Measurements from ENCODE around the gene ATP11A.
"Not testable (repeated sequence)": the region's sequence is repeated elsewhere in the genome, so short reads cannot be mapped to it uniquely, and the experiment has no call there.

Gene ATP11A

GRCh38 chr13:112679932-112680677 lies 9.7 kb upstream of the ATP11A start:
- 0 out of 2 replicates have a peak, but pooled peaks cover 7% of the 10 kb centered on the region for H3K9me3 ChIP-seq (ENCODE audit: insufficient read depth, low read length)
- H3K9ac ChIP-seq (ENCODE audit: insufficient read length, low read depth) = no peak overlapping the region
- no peaks in the 10 kb centered on the region for H3K36me3 ChIP-seq (ENCODE audit: insufficient read depth, insufficient read length, low read length)

DNA sequence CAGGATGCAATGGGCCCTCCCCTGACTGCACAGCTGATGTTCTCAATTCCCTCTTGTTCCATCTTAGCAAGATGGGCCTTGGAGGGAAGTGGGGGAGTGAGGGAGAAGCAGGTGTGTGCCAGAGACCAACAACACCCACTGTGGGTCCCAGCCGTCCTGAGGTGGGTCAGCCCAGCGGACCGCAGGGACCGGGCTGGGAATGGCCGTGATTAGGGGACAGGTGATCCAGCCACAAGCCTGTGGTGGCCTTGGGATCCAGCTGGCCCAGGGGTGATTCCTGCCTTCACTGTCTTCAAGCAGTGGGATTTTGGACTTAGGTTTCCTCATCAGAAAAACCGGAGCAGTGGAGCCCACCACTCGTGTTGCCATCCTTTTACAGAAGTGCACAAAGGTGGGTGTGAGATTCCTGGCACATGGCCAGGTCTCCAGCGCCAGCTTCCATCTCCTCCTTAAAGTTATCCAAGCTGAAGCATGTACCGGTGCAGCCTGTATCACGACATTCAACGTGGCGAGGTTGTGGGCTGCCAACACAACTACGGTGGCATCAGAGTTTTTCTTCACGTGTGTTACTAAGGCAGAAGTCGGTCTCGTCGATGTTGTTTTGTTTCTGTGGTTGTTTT lies 9.0 kb upstream of the ATP11A start:
- H3K36me3 ChIP-seq (ENCODE audit: insufficient read depth, insufficient read length, low read length) = no peaks in the 10 kb centered on the region
- no peak for DNase-seq (ENCODE audit: low read depth, low spot score)
- no peaks in the 10 kb centered on the region for H3K4me1 ChIP-seq (ENCODE audit: insufficient read depth, insufficient read length)
- H3K27me3 ChIP-seq (ENCODE audit: insufficient read depth, insufficient read length) = no peaks in the 10 kb centered on the region
- 0 out of 2 replicates have a peak, but pooled peaks cover 7% of the 10 kb centered on the region for H3K9me3 ChIP-seq (ENCODE audit: insufficient read depth, low read length)
- no peak overlapping the region for H3K9ac ChIP-seq (ENCODE audit: insufficient read length, low read depth)
- no peak overlapping the region for H3K4me3 ChIP-seq (ENCODE audit: insufficient read length, low read depth)
- TF ChIP-seq ZNF274 (IDR thresholded peaks at IDR 0.05; ENCODE audit: low read depth, low read length) = no peak
- no peak for TF ChIP-seq YY1 (IDR thresholded peaks at IDR 0.05; ENCODE audit: insufficient read depth, insufficient read length)
- no peak for TF ChIP-seq SUZ12 (IDR thresholded peaks at IDR 0.05; ENCODE audit: extremely low read depth, insufficient read depth, insufficient read length)

More at GRCh38 chr13:112679932-112680677, 9.7 kb upstream of the ATP11A start:
- no peak for TF ChIP-seq ZNF274 (IDR thresholded peaks at IDR 0.05; ENCODE audit: low read depth, low read length)
- no peak for TF ChIP-seq YY1 (IDR thresholded peaks at IDR 0.05; ENCODE audit: insufficient read depth, insufficient read length)
- H3K4me1 ChIP-seq (ENCODE audit: insufficient read depth, insufficient read length) = no peaks in the 10 kb centered on the region
- DNase-seq (ENCODE audit: low read depth, low spot score) = no peak
- no peaks in the 10 kb centered on the region for H3K27me3 ChIP-seq (ENCODE audit: insufficient read depth, insufficient read length)
- H3K4me3 ChIP-seq (ENCODE audit: insufficient read length, low read depth) = no peak overlapping the region

DNA sequence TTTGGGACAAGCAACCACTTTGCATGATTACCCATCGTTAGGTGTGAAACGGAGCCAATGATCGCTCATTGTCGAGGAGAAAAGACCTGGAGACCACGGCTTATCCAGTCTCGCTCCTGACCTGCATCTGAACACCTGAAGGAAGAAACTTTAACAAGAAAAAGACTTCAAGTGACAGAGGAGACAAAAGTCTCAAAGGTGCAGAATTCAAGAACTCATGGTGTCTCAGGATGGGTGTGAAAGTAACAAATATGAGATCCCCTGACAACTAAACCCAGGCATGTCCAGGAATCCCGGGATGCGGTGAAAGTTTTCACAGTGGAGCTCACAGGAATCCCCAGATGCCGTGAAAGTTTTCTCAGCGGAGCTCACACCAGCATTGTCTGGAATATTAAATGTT lies 6.3 kb upstream of the ATP11A start:
- no peaks in the 10 kb centered on the region for H3K36me3 ChIP-seq (ENCODE audit: insufficient read depth, insufficient read length, low read length)
- no peak overlapping the region for H3K9ac ChIP-seq (ENCODE audit: insufficient read length, low read depth)
- H3K27me3 ChIP-seq (ENCODE audit: insufficient read depth, insufficient read length) = no peaks in the 10 kb centered on the region
- 0 out of 2 replicates have a peak, but pooled peaks cover 7% of the 10 kb centered on the region for H3K9me3 ChIP-seq (ENCODE audit: insufficient read depth, low read length)
- no peak for DNase-seq (ENCODE audit: low read depth, low spot score)
- no peak for TF ChIP-seq SUZ12 (IDR thresholded peaks at IDR 0.05; ENCODE audit: extremely low read depth, insufficient read depth, insufficient read length)
- no peak for TF ChIP-seq YY1 (IDR thresholded peaks at IDR 0.05; ENCODE audit: insufficient read depth, insufficient read length)
- TF ChIP-seq ZNF274 (IDR thresholded peaks at IDR 0.05; ENCODE audit: low read depth, low read length) = no peak
- H3K4me3 ChIP-seq (ENCODE audit: insufficient read length, low read depth) = no peak overlapping the region
- H3K4me1 ChIP-seq (ENCODE audit: insufficient read depth, insufficient read length) = no peaks in the 10 kb centered on the region

DNA sequence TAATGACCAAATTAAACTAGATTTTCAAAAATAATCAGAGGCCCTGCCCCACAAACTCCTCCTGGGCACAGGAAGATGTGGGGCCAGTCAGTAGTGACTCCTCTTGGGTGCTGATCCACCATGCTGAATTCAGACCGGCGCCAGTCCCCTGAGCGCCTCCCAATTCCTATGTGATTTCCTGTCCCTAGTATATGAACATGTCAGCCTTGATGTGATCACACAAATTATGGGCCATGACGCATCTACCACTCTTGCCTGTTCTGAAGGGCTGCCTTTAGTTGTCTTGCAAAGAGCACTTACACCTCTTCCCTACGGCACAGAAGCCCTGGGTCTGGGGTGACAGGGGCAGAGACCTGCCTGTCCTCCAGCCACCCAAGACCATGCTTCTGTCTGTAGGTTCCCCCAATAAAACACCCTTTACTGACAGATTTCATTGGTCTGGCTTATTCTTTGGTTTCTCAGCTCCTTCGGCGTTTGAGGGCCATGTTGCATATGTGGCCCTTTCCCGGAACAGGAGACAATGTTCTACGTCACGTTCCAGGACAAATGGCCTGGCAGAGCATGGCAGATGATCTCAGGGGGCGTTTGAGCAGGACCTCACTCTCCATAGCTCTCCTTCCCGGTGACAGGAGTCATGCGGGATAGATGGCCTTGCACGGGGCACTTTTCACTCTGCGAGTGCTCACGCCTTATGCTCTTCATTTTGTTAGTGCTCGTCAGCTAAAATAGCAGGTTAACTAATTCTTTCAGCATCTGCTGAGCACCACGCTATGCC lies 5.6 kb upstream of the ATP11A start:
- Histone ChIP-seq H3K4me3 (ENCODE audit: insufficient read length, low read depth) (no peak overlapping the region), H3K4me1 (ENCODE audit: insufficient read depth, insufficient read length) (no peaks in the 10 kb centered on the region), H3K36me3 (ENCODE audit: insufficient read depth, insufficient read length, low read length) (no peaks in the 10 kb centered on the region), H3K9me3 (ENCODE audit: insufficient read depth, low read length) (0 out of 2 replicates have a peak, but pooled peaks cover 1% of the 10 kb centered on the region), H3K27me3 (ENCODE audit: insufficient read depth, insufficient read length) (no peaks in the 10 kb centered on the region), H3K9ac (ENCODE audit: insufficient read length, low read depth) (no peak overlapping the region)
- no peak for DNase-seq (ENCODE audit: low read depth, low spot score)
- TF ChIP-seq ZNF274 (IDR thresholded peaks at IDR 0.05; ENCODE audit: low read depth, low read length) (no peak), YY1 (IDR thresholded peaks at IDR 0.05; ENCODE audit: insufficient read depth, insufficient read length) (no peak), SUZ12 (IDR thresholded peaks at IDR 0.05; ENCODE audit: extremely low read depth, insufficient read depth, insufficient read length) (no peak)

GRCh38 chr13:112685189-112685805 lies 4.5 kb upstream of the ATP11A start:
- not testable (repeated sequence) for H3K27me3 ChIP-seq (ENCODE audit: insufficient read depth, insufficient read length); H3K9ac ChIP-seq (ENCODE audit: insufficient read length, low read depth); H3K36me3 ChIP-seq (ENCODE audit: insufficient read depth, insufficient read length, low read length); H3K4me1 ChIP-seq (ENCODE audit: insufficient read depth, insufficient read length); DNase-seq (ENCODE audit: low read depth, low spot score); H3K4me3 ChIP-seq (ENCODE audit: insufficient read length, low read depth); H3K9me3 ChIP-seq (ENCODE audit: insufficient read depth, low read length)

GRCh38 chr13:112685896-112686295 lies 3.9 kb upstream of the ATP11A start:
- H3K4me1 ChIP-seq (ENCODE audit: insufficient read depth, insufficient read length) = no peaks in the 10 kb centered on the region
- no peak overlapping the region for H3K9ac ChIP-seq (ENCODE audit: insufficient read length, low read depth)
- no peaks in the 10 kb centered on the region for H3K9me3 ChIP-seq (ENCODE audit: insufficient read depth, low read length)
- no peak for DNase-seq (ENCODE audit: low read depth, low spot score)
- no peaks in the 10 kb centered on the region for H3K27me3 ChIP-seq (ENCODE audit: insufficient read depth, insufficient read length)
- H3K36me3 ChIP-seq (ENCODE audit: insufficient read depth, insufficient read length, low read length) = no peaks in the 10 kb centered on the region
- H3K4me3 ChIP-seq (ENCODE audit: insufficient read length, low read depth) = no peak overlapping the region
- TF ChIP-seq SUZ12 (IDR thresholded peaks at IDR 0.05; ENCODE audit: extremely low read depth, insufficient read depth, insufficient read length) = no peak
- TF ChIP-seq ZNF274 (IDR thresholded peaks at IDR 0.05; ENCODE audit: low read depth, low read length) = no peak
- TF ChIP-seq YY1 (IDR thresholded peaks at IDR 0.05; ENCODE audit: insufficient read depth, insufficient read length) = no peak

GRCh38 chr13:112686364-112686763 lies 3.5 kb upstream of the ATP11A start:
- no peak for DNase-seq (ENCODE audit: low read depth, low spot score)
- no peaks in the 10 kb centered on the region for H3K9me3 ChIP-seq (ENCODE audit: insufficient read depth, low read length)
- no peaks in the 10 kb centered on the region for H3K36me3 ChIP-seq (ENCODE audit: insufficient read depth, insufficient read length, low read length)
- H3K4me3 ChIP-seq (ENCODE audit: insufficient read length, low read depth) = no peak overlapping the region
- H3K27me3 ChIP-seq (ENCODE audit: insufficient read depth, insufficient read length) = no peaks in the 10 kb centered on the region
- TF ChIP-seq YY1 (IDR thresholded peaks at IDR 0.05; ENCODE audit: insufficient read depth, insufficient read length) (no peak), ZNF274 (IDR thresholded peaks at IDR 0.05; ENCODE audit: low read depth, low read length) (no peak), SUZ12 (IDR thresholded peaks at IDR 0.05; ENCODE audit: extremely low read depth, insufficient read depth, insufficient read length) (no peak)
- no peaks in the 10 kb centered on the region for H3K4me1 ChIP-seq (ENCODE audit: insufficient read depth, insufficient read length)
- no peak overlapping the region for H3K9ac ChIP-seq (ENCODE audit: insufficient read length, low read depth)

Data from NT2/D1 (cell line).